WTC11 (cell line): Measurements from ENCODE around the gene GABRB1. TPM values are rescaled to one million over a fixed set of nuclear protein-coding genes. Genes with fewer than 3 reads are reported as not detected.

ENCODE experiments used
- ATAC-seq: fragments of 200-7000 bp; cut with Tn5 transposase; 2 replicates; pipeline ENCODE4 v1.10.0; 2021; ENCODE audit warnings: mild to moderate bottlenecking, moderate library complexity
- CTCF ChIA-PET: fragments of 300-600 bp; sonication (Branson Sonifier 250); formaldehyde crosslinking; loops from one replicate; lab custom pipeline; 2021; ENCODE audit warnings: antibody characterized with exemption; lab: Charles Lee
- POLR2A ChIA-PET: fragments of 350-600 bp; sonication (Branson Sonifier 250); formaldehyde crosslinking; loops from one replicate; lab custom pipeline; 2021; ENCODE audit warnings: antibody characterized with exemption; lab: Charles Lee
- DNase-seq: peaks from one replicate; pipeline ENCODE4 v3.0.0; 2021; ENCODE audit warnings: low spot score
- H3K27ac Mint-ChIP-seq: 2 replicates; pipeline ENCODE4 v1.8.0; 2021; ENCODE audit warnings: mixed read lengths
- H3K27me3 Mint-ChIP-seq: 2 replicates; pipeline ENCODE4 v1.8.0; 2021; ENCODE audit warnings: low read depth, mild to moderate bottlenecking, moderate library complexity, mixed read lengths
- H3K36me3 Mint-ChIP-seq: 2 replicates; pipeline ENCODE4 v1.8.0; 2021; ENCODE audit warnings: mixed read lengths
- H3K4me1 Mint-ChIP-seq: 2 replicates; pipeline ENCODE4 v1.8.0; 2022; ENCODE audit warnings: mixed read lengths
- H3K4me3 Mint-ChIP-seq: 2 replicates; pipeline ENCODE4 v1.8.0; 2021; ENCODE audit warnings: mild to moderate bottlenecking, moderate library complexity, mixed read lengths
- H3K9me3 Mint-ChIP-seq: 2 replicates; pipeline ENCODE4 v1.8.0; 2021; ENCODE audit warnings: mixed read lengths
- ATF1 ChIP-seq: sonication (generic); formaldehyde crosslinking; IDR thresholded peaks from 2 replicates; pipeline ENCODE4 v1.8.1; 2023; ENCODE audit warnings: mild to moderate bottlenecking, moderate library complexity, missing genetic modification reagents
- CREM ChIP-seq: sonication (generic); formaldehyde crosslinking; IDR thresholded peaks from 2 replicates; pipeline ENCODE4 v1.8.1; 2022; ENCODE audit warnings: mild to moderate bottlenecking, missing genetic modification reagents, moderate library complexity
- ESRRA ChIP-seq: sonication (generic); formaldehyde crosslinking; IDR thresholded peaks from 2 replicates; pipeline ENCODE4 v1.8.1; 2022; ENCODE audit warnings: mild to moderate bottlenecking, missing genetic modification reagents, borderline replicate concordance
- ETV6 ChIP-seq: sonication (generic); formaldehyde crosslinking; IDR thresholded peaks from 2 replicates; pipeline ENCODE4 v1.8.1; 2022; ENCODE audit warnings: mild to moderate bottlenecking, missing genetic modification reagents
- FOXP1 ChIP-seq: sonication (generic); formaldehyde crosslinking; IDR thresholded peaks from 2 replicates; pipeline ENCODE4 v1.8.0; 2022; ENCODE audit warnings: missing genetic modification reagents, mild to moderate bottlenecking, moderate library complexity, borderline replicate concordance
- GABPB1 ChIP-seq: sonication (generic); formaldehyde crosslinking; IDR thresholded peaks from 2 replicates; pipeline ENCODE4 v1.8.1; 2023; ENCODE audit warnings: mild to moderate bottlenecking, missing genetic modification reagents
- HMGA2 ChIP-seq: fragments of 250-450 bp; sonication (Bioruptor Pico); IDR thresholded peaks from 2 replicates; pipeline ENCODE4 v1.4.0; 2021; ENCODE audit warnings: mild to moderate bottlenecking, moderate library complexity
- KAT7 ChIP-seq: sonication (generic); formaldehyde crosslinking; IDR thresholded peaks from 2 replicates; pipeline ENCODE4 v1.8.1; 2023; ENCODE audit warnings: missing genetic modification reagents, mild to moderate bottlenecking, borderline replicate concordance
- NR2C2 ChIP-seq: sonication (generic); formaldehyde crosslinking; IDR thresholded peaks from 2 replicates; pipeline ENCODE4 v1.8.0; 2022; ENCODE audit warnings: mild to moderate bottlenecking, missing genetic modification reagents
- NR3C1 ChIP-seq: sonication (generic); formaldehyde crosslinking; conservative IDR thresholded peaks from 2 replicates; pipeline ENCODE4 v1.8.1; 2023; ENCODE audit warnings: low read depth, mild to moderate bottlenecking, missing genetic modification reagents
- TEAD4 ChIP-seq: sonication (generic); formaldehyde crosslinking; IDR thresholded peaks from 2 replicates; pipeline ENCODE4 v1.8.0; 2022; ENCODE audit warnings: mild to moderate bottlenecking, missing genetic modification reagents
- ZNF121 ChIP-seq: sonication (generic); formaldehyde crosslinking; IDR thresholded peaks from 2 replicates; pipeline ENCODE4 v1.8.0; 2023; ENCODE audit warnings: missing genetic modification reagents
- total RNA-seq: library from RNA; stranded (reverse); gene quantifications from 3 replicates; pipeline ENCODE4 v1.2.3, GENCODE V29; 2021
- TF ChIP-seq, protein P1 (sequence below): sonication (generic); formaldehyde crosslinking; IDR thresholded peaks from 2 replicates; pipeline ENCODE4 v1.8.1; 2023; ENCODE audit warnings: mild to moderate bottlenecking, missing genetic modification reagents
- TF ChIP-seq, protein P2 (sequence below): sonication (generic); formaldehyde crosslinking; IDR thresholded peaks from 2 replicates; pipeline ENCODE4 v1.8.1; 2023; ENCODE audit warnings: mild to moderate bottlenecking, missing genetic modification reagents, borderline replicate concordance
- TF ChIP-seq, protein P3 (sequence below): sonication (generic); formaldehyde crosslinking; IDR thresholded peaks from 2 replicates; pipeline ENCODE4 v1.8.0; 2023; ENCODE audit warnings: mild to moderate bottlenecking, missing genetic modification reagents
- TF ChIP-seq, protein P4 (sequence below): fragments of 250-450 bp; sonication (Bioruptor Pico); IDR thresholded peaks from 2 replicates; pipeline ENCODE4 v1.9.0; 2021; ENCODE audit warnings: mild to moderate bottlenecking
- TF ChIP-seq, protein P5 (sequence below): sonication (generic); formaldehyde crosslinking; IDR thresholded peaks from 2 replicates; pipeline ENCODE4 v1.8.1; 2022; ENCODE audit warnings: low read depth, missing genetic modification reagents, borderline replicate concordance
- TF ChIP-seq, protein P6 (sequence below): fragments of 250-450 bp; sonication (Bioruptor Pico); IDR thresholded peaks from 2 replicates; pipeline ENCODE4 v2.1.2; 2022; ENCODE audit warnings: mild to moderate bottlenecking, moderate library complexity
- TF ChIP-seq, protein P7 (sequence below): fragments of 200-600 bp; IDR thresholded peaks from 2 replicates; pipeline ENCODE4 v1.8.0; 2022; ENCODE audit warnings: antibody characterized with exemption

The GABRB1 gene
- total RNA-seq, 1 experiment from 2014 or later: 0.66 TPM

DNA sequence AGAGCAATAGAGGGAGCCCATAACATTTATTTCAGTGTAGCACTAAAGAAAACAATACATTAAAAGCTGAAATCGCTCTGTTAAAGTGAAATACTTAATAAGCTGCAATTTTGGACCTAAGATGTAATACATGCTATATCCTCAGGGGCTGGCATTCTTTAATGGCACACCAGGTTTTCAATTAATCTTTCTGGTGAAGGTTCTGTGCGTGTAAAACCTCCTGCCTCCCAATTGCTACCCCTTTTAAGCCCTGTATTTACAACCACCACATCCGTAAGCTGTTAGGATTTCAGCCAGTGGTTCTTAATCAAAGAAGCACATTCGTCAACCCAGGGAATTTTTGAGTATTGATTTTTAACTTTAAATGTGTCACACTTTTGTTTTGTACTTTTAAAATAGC, 439.7 kb downstream of the GABRB1 start:
- Mint-ChIP-seq H3K4me3 (no peak overlapping the region), H3K27me3 (no peaks in the 10 kb centered on the region), H3K36me3 (no peaks in the 10 kb centered on the region), H3K4me1 (peaks cover 16% of the 10 kb centered on the region), H3K27ac (no peak overlapping the region), H3K9me3 (no peaks in the 10 kb centered on the region)
- ATAC-seq (no peak), DNase-seq (no peak)
- TF ChIP-seq, protein P1, sequence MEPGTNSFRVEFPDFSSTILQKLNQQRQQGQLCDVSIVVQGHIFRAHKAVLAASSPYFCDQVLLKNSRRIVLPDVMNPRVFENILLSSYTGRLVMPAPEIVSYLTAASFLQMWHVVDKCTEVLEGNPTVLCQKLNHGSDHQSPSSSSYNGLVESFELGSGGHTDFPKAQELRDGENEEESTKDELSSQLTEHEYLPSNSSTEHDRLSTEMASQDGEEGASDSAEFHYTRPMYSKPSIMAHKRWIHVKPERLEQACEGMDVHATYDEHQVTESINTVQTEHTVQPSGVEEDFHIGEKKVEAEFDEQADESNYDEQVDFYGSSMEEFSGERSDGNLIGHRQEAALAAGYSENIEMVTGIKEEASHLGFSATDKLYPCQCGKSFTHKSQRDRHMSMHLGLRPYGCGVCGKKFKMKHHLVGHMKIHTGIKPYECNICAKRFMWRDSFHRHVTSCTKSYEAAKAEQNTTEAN: no peak
- TF ChIP-seq, protein P2, sequence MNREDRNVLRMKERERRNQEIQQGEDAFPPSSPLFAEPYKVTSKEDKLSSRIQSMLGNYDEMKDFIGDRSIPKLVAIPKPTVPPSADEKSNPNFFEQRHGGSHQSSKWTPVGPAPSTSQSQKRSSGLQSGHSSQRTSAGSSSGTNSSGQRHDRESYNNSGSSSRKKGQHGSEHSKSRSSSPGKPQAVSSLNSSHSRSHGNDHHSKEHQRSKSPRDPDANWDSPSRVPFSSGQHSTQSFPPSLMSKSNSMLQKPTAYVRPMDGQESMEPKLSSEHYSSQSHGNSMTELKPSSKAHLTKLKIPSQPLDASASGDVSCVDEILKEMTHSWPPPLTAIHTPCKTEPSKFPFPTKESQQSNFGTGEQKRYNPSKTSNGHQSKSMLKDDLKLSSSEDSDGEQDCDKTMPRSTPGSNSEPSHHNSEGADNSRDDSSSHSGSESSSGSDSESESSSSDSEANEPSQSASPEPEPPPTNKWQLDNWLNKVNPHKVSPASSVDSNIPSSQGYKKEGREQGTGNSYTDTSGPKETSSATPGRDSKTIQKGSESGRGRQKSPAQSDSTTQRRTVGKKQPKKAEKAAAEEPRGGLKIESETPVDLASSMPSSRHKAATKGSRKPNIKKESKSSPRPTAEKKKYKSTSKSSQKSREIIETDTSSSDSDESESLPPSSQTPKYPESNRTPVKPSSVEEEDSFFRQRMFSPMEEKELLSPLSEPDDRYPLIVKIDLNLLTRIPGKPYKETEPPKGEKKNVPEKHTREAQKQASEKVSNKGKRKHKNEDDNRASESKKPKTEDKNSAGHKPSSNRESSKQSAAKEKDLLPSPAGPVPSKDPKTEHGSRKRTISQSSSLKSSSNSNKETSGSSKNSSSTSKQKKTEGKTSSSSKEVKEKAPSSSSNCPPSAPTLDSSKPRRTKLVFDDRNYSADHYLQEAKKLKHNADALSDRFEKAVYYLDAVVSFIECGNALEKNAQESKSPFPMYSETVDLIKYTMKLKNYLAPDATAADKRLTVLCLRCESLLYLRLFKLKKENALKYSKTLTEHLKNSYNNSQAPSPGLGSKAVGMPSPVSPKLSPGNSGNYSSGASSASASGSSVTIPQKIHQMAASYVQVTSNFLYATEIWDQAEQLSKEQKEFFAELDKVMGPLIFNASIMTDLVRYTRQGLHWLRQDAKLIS: no peak
- TF ChIP-seq, protein P3, sequence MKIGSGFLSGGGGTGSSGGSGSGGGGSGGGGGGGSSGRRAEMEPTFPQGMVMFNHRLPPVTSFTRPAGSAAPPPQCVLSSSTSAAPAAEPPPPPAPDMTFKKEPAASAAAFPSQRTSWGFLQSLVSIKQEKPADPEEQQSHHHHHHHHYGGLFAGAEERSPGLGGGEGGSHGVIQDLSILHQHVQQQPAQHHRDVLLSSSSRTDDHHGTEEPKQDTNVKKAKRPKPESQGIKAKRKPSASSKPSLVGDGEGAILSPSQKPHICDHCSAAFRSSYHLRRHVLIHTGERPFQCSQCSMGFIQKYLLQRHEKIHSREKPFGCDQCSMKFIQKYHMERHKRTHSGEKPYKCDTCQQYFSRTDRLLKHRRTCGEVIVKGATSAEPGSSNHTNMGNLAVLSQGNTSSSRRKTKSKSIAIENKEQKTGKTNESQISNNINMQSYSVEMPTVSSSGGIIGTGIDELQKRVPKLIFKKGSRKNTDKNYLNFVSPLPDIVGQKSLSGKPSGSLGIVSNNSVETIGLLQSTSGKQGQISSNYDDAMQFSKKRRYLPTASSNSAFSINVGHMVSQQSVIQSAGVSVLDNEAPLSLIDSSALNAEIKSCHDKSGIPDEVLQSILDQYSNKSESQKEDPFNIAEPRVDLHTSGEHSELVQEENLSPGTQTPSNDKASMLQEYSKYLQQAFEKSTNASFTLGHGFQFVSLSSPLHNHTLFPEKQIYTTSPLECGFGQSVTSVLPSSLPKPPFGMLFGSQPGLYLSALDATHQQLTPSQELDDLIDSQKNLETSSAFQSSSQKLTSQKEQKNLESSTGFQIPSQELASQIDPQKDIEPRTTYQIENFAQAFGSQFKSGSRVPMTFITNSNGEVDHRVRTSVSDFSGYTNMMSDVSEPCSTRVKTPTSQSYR: no peak
- TF ChIP-seq, protein P4, sequence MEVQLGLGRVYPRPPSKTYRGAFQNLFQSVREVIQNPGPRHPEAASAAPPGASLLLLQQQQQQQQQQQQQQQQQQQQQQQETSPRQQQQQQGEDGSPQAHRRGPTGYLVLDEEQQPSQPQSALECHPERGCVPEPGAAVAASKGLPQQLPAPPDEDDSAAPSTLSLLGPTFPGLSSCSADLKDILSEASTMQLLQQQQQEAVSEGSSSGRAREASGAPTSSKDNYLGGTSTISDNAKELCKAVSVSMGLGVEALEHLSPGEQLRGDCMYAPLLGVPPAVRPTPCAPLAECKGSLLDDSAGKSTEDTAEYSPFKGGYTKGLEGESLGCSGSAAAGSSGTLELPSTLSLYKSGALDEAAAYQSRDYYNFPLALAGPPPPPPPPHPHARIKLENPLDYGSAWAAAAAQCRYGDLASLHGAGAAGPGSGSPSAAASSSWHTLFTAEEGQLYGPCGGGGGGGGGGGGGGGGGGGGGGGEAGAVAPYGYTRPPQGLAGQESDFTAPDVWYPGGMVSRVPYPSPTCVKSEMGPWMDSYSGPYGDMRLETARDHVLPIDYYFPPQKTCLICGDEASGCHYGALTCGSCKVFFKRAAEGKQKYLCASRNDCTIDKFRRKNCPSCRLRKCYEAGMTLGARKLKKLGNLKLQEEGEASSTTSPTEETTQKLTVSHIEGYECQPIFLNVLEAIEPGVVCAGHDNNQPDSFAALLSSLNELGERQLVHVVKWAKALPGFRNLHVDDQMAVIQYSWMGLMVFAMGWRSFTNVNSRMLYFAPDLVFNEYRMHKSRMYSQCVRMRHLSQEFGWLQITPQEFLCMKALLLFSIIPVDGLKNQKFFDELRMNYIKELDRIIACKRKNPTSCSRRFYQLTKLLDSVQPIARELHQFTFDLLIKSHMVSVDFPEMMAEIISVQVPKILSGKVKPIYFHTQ (CRISPR knock-in tag): no peak
- TF ChIP-seq ATF1 (CRISPR knock-in tag) (no peak), TEAD4 (CRISPR knock-in tag) (no peak), NR3C1 (CRISPR knock-in tag) (no peak), FOXP1 (CRISPR knock-in tag) (no peak), CREM (CRISPR knock-in tag) (no peak), ETV6 (no peak), KAT7 (CRISPR knock-in tag) (no peak), NR2C2 (CRISPR knock-in tag) (no peak), GABPB1 (no peak), HMGA2 (CRISPR knock-in tag) (no peak), ZNF121 (CRISPR knock-in tag) (no peak), ESRRA (CRISPR knock-in tag) (no peak)
- TF ChIP-seq, protein P5, sequence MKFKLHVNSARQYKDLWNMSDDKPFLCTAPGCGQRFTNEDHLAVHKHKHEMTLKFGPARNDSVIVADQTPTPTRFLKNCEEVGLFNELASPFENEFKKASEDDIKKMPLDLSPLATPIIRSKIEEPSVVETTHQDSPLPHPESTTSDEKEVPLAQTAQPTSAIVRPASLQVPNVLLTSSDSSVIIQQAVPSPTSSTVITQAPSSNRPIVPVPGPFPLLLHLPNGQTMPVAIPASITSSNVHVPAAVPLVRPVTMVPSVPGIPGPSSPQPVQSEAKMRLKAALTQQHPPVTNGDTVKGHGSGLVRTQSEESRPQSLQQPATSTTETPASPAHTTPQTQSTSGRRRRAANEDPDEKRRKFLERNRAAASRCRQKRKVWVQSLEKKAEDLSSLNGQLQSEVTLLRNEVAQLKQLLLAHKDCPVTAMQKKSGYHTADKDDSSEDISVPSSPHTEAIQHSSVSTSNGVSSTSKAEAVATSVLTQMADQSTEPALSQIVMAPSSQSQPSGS (CRISPR knock-in tag): no peak
- TF ChIP-seq, protein P6, sequence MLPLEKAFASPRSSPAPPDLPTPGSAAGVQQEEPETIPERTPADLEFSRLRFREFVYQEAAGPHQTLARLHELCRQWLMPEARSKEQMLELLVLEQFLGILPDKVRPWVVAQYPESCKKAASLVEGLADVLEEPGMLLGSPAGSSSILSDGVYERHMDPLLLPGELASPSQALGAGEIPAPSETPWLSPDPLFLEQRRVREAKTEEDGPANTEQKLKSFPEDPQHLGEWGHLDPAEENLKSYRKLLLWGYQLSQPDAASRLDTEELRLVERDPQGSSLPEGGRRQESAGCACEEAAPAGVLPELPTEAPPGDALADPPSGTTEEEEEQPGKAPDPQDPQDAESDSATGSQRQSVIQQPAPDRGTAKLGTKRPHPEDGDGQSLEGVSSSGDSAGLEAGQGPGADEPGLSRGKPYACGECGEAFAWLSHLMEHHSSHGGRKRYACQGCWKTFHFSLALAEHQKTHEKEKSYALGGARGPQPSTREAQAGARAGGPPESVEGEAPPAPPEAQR: no peak
- TF ChIP-seq, protein P7, sequence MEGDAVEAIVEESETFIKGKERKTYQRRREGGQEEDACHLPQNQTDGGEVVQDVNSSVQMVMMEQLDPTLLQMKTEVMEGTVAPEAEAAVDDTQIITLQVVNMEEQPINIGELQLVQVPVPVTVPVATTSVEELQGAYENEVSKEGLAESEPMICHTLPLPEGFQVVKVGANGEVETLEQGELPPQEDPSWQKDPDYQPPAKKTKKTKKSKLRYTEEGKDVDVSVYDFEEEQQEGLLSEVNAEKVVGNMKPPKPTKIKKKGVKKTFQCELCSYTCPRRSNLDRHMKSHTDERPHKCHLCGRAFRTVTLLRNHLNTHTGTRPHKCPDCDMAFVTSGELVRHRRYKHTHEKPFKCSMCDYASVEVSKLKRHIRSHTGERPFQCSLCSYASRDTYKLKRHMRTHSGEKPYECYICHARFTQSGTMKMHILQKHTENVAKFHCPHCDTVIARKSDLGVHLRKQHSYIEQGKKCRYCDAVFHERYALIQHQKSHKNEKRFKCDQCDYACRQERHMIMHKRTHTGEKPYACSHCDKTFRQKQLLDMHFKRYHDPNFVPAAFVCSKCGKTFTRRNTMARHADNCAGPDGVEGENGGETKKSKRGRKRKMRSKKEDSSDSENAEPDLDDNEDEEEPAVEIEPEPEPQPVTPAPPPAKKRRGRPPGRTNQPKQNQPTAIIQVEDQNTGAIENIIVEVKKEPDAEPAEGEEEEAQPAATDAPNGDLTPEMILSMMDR: no peak
- ChIA-PET POLR2A (no interaction called here), CTCF (no interaction called here)
